ENCODE data around the gene DHX34.

GRCh38 chr19:47316513-47316912, 32.6 kb upstream of the DHX34 start:
- TF ChIP-seq CTCF (IDR thresholded peaks at IDR 0.05) (no peak), POLR2AphosphoS5 (IDR thresholded peaks at IDR 0.05) (no peak), POLR2A (IDR thresholded peaks at IDR 0.05) (no peak), EP300 (IDR thresholded peaks at IDR 0.05) (no peak)

Measured in sigmoid colon (tissue), 4 donors.